A549 treated with ZK216348 at 1 μM for 4 hours (cell line): ENCODE data around the gene FIG4. TPM values are rescaled to one million over a fixed set of nuclear protein-coding genes. Genes with fewer than 3 reads are reported as not detected.

Experiments used
- total RNA-seq: library from RNA; stranded (reverse); fragments of 200-300 nt; extraction: Qiagen RNA extraction; gene quantifications from 5 replicates; pipeline ENCODE4 v1.2.3, GENCODE V29; 2022; ENCODE audit warnings: low read depth

FIG4 gene
- 3.8 to 6.1 TPM (median 4.7 TPM) in 5 replicates for total RNA-seq

GRCh38 chr6:109690737-109691621, at the start of gene FIG4, which contains the start of gene AK9:
FIG4 (plus strand) TSS chr6:109691296; CDS start chr6:109691436, 140 bp downstream.
AK9 (minus strand) TSS chr6:109691202; CDS start chr6:109675745, 15,457 bp downstream.

Other genes with a start within 250 kb of the FIG4 start
- gene MICAL1, start 235.5 kb upstream of the FIG4 start, total RNA-seq = 11.5 to 19.5 TPM (median 15.3 TPM) in 5 replicates
- gene ZBTB24, start 208.1 kb upstream of the FIG4 start, total RNA-seq = 3.5 to 5.4 TPM (median 4.2 TPM) in 5 replicates
- 1.0 to 2.3 TPM (median 1.1 TPM) in 5 replicates for gene AK9, start 94 bp upstream of the FIG4 start, total RNA-seq